Fibroblast of skin of abdomen (primary cell): Measurements from ENCODE around the gene ADI1.
"Not testable (repeated sequence)": the region's sequence is repeated elsewhere in the genome, so short reads cannot be mapped to it uniquely, and the experiment has no call there.

Experiments
- DNase-seq: peaks from one replicate; pipeline ENCODE4 v3.0.0-alpha.2; 2013

Gene ADI1

DNA sequence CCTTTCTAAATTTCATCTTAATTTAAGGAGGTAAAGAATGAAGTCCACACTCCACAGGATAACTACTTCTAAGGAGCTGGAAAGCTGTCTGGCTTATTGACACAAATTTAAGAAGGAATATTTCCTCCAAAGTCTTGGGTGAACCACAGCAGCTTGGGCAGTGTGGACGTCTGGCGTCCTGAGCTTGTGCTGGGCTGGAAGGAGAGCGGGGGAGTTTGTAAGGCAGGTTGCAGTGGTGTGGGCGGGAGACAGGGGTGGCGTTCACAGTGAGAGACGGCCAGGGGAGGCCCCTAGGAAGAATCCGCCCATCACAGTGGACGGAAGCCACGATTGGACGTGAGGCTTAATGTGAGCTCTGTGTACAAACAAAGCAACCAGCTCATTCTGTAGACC lies 25.7 kb downstream of the ADI1 start:
- DNase-seq, result peak; percentile 8

DNA sequence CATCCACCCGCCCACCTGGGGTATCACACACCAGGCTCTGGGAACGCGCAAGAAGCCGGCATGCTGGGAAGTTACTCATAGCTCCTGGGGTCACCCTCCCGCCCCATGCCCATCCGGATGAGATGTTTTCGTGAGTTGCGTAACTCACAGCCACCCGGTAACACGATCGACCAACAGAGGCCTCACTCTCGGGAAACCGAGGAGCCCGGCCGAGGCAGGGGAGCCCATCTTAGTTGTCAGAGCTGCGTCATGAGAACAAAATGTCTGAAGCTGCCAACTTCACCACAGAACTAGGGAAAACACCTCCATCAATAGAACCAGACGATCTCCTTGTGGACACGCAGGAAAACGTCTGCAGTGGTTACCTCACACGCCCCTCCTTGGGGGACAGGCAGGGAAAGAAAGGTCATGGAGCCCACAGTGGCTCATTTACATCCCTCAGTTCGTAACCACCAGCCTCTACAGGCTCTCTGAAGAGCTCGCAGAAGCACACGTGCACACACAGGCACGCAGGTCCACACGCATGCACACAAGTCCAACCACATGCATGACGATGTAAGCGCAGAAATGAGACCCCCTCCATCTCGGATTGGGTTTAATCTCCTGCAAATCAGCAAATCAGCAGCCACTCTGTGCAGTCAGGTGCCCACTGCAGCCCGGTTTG lies 26.2 kb downstream of the ADI1 start:
- DNase-seq, result peak; percentile 52

DNA sequence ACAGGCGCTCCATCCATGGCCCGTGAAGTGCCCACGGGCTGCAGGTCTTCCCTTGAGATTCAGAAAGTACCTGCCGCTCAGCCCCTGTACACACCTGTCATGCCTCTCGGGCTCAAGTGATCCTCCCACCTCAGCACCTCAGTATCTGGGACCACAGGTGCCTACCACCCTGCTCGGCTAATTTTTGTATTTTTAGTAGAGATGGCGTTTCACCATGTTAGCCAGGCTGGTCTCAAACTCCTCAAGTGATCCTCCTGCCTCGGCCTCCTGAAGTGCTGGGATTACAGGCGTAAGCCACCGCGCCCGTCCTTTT lies 26.9 kb downstream of the ADI1 start:
- DNase-seq, result not testable (repeated sequence)

DNA sequence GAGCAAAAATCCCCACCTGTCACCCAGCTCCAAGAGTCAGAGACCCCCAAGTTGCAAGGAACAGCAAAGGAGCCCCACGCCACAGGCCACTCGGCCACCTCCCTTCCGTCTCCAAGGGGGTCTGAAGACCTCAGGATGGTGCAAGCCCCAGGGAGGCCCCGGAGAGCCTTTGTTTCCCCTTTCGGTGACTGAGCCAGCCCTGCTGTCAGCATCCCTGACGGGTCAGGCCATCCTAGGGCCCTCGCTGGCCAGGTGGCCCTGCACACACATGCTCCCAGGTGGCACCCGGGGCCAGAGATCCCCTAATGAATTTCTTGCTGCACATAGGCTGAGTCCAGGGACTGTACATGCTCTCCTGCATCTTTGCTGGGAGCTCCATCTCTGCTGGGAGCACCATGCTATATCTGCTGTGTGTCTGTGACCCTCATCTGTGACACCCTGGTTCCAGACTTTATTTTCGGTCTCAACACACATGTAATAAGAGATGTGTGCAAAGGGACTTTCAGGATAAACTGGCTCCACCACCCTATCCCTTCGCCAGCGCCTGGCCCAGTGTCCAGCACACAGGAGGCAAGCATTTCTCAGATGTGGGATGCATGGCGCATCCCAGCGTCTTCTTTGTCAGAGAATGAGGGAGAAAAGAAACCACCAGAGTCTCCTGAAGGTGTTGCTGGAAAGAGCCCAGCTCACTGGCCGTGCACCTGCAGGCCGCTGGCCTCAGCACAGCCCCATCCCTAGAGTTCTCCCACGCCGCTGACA lies 27.4 kb downstream of the ADI1 start:
- DNase-seq, result no peak

DNA sequence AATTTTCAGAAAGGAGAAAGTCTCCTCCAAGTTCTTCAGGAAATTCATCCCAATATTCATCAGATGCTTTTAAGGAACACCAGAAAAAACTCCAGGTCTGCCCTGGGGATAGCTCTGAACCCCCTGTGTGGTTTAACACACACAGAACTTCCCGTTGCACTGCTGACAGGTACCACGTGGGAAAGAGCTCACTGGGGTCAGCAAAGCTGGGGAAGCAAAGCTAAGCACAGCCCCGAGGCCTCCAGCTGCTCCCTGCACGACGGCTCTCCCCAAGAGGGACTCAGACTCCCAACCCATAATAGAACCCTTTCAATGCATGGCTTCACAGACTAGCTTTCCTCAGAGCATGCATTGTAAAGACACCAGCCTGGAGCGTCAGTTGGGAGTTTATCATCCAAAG lies 28.0 kb downstream of the ADI1 start:
- no peak for DNase-seq

DNA sequence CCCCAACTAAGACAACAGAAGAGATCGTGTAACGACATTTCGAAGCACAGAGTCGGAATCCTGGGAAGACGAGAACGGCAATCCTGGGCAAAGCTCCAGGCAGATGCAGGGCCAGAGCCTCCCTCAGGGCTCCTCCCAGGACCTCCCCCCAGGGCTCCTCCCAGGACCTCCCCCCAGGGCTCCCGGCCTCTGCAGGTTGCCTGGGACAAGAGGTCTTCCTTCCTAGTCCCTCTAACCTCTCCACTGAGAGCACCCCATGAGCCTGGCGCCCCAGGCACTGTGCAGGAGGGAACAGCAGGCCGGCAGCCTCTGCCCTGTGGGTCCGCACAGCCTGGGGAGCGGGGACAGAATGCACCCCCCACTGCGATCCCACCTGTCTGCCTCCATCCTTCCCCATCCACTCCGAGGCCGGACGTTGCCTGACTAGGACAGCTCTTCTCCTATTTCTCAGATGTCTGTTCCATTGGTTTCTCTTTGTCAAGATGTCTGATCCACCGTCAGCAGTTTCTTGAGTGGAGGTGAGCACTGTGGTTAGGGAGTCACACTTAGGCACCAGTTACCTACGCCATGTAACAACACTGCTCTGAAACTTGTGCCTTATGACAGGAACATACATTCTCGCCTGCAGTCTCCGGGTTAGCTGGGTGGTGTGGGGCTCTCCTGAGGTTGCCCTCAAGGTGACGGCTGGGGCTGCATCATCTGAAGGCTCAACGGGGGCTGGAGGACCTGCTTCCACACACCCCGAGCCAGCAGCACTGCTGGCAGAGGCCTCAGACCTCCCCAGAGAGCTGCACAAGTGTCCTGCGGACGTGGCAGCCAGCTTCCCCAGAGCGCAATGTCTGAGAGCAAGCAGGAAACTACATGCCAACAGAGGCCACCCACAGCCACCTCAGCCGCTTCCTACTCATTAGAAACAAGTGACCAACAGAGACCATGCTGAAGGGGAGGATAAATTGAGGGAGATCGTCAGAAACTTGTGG lies 28.9 kb downstream of the ADI1 start:
- no peak for DNase-seq

DNA sequence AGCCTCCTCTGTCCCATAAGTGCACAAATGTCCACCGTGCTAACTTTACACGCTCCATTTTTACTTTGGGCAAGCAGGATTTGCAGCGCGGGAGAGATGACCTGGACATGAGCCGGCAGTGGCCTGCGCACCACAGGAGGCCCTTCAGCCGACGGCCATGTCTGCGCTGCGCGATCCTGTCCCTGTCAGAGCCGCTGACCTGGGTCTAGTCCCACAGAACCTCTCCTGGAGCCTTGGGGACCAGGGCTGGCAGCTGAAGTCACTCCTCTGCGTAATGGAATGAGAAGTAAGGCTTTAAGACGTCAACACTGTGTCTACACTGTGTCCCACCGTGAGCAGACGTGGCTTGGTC lies 29.6 kb downstream of the ADI1 start:
- DNase-seq, result no peak

DNA sequence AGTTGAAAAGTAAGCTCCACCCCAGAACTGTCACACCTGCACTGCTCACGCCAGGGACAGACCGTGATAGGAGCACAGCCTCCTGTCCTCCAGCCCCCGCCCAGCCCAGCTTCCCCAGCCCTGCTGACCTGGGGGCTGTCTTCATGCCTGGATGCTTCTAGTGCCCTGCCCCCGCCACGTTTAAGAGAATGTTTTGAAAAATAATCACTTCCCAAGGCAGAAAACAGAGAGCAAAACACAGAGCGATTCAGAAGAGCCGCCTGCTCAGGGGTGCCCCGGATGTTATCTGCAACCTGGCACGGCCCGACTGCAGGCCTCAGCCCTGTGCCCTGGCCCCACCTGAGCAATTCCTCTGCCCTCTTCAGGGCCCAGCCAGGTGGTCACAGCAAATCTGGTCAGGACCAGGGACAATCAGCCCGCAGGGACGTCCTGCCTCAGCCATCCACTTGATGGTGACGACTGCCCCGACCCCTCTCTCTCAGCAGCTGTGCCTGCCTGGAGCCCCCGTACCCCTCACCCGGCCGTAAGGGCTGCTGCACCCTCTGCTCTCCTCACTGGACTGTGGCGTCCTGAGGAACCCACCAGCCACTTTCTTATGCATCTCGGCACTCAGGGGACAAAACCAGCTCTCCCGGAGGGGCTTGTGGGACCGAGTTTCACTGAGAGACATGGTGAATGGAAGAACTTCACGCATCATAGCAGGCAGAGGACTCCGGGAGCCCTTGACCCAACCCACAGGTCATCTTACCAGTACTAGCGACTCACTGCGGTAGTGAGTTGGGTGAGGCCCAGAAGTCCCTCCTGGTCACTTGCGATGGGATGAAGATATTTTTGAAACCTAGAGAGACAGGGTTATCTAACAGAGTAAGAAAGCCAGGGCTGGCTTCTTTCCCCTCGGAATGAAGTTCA lies 30.2 kb downstream of the ADI1 start:
- no peak for DNase-seq

DNA sequence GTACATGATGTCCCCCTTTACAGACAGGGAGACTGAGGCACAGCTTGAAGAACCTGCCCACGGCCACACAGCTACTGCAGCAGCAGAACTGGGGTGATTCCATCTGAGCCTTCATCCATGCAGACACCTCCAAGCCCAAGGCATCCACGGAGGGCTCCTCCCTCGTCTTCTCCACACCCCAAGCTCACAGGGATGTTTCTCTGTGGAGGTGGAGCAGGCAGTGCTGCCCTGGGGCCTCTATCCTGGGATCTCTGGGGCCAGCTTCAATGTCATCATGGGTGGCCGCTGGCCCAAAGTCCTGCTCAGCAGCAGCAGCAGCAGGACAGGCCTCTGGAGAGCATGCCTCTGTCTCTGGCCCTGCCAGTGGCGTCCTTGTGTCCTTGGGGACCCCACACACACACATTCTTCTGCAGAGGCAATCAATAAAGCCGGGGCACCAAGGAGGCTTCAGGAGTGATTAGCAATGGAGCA lies 31.2 kb downstream of the ADI1 start:
- DNase-seq, result no peak

DNA sequence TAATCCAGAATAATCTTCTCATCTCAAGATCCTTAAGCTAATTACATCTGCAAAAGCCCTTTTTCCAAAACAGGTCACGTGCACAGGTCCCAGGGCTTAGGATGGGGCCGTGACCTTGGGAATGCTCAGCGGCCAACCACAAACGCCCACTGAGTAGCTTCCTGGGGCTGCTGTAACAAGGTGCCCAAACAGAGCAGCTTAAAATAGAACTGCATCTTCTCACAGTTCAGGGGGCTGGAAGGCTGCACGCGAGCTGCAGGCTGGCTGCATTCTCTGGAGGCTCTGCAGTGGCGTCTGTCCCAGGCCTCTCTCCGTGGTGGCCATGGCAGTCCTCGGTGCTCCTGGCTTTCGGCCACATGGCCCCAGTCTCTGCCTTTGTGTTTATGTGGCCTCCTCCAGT lies 31.9 kb downstream of the ADI1 start:
- DNase-seq, result no peak

DNA sequence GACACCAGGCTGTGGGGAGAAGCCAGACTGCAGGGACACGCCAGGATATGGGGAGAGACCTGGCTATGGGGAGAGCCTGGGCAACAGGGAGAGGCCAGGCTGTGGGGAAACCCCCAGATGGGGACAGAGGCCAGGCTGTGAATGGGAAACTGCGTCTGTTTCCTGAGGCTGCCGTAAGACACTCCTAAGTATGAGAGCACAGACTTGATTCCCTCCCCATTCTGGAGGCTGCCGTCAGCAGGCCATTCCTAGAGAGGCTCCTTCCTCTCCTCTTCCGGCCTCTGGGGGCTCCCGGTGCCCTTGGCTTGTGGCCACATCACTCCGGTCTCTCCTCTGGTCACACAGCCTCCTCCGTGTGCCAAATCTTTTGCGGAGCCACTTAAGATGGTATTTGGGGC lies 32.3 kb downstream of the ADI1 start:
- DNase-seq, result no peak

DNA sequence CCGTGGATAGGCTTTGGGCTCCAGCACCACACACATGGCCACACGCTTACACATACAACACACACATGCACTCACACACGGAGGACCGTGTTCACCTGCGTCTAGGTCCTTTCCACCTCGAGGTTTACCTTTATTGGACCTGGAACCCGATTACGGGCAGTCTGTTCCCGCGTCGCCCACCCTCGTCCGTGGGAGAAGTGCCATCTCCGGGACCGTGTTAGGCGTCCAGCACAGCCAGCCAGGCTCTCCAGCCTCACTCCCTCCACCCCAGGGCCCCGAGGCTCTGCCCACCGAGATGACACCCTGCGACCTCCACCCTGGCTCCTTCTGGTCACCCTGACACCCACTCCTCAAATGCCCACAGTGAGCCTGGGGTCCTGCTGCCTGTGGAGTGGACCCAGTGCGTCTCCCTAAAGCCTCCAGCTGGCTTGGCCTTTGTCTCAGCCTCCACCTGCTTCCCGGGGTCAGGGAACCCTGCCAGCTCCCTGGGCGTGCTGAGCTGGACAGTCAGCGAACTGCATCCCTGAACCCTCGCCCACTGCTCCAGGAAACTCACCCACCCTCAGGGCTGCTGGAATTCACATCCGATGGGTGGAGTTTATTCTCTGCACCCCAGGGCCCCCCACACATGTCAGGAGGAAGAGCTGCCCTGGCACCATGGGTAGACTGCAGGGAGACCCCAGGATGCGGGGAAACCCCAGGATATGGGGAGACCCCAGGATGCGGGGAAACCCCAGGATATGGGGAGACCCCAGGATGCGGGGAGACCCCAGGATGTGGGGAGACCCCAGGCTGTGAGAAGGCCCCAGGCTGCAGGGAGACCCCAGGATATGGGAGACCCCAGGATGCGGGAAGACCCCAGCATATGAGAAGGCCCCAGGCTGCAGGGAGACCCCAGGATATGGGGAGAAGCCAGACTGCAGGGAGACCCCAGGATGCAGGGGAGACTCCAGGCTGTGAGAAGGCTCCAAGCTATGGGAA lies 33.0 kb downstream of the ADI1 start:
- DNase-seq, result no peak

DNA sequence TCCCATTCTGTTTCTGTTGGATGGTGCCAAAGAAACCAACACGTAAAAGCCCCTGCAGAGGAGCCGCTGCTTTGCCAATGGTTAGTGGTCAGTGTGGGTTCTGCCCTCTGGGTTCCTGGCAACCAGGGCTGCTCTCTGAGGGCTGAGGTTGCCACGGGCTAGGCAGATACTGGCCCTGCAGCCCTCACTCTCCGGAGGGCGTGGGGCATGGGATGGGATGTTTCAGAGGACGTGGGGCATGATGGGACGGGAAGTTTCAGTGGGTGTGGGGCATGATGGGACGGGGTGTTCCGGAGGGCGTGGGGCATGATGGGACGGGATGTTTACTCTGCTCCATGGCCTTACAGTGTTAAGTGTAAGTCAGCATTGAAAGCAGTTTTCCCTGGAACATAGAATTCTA lies 34.2 kb downstream of the ADI1 start:
- DNase-seq, result no peak

DNA sequence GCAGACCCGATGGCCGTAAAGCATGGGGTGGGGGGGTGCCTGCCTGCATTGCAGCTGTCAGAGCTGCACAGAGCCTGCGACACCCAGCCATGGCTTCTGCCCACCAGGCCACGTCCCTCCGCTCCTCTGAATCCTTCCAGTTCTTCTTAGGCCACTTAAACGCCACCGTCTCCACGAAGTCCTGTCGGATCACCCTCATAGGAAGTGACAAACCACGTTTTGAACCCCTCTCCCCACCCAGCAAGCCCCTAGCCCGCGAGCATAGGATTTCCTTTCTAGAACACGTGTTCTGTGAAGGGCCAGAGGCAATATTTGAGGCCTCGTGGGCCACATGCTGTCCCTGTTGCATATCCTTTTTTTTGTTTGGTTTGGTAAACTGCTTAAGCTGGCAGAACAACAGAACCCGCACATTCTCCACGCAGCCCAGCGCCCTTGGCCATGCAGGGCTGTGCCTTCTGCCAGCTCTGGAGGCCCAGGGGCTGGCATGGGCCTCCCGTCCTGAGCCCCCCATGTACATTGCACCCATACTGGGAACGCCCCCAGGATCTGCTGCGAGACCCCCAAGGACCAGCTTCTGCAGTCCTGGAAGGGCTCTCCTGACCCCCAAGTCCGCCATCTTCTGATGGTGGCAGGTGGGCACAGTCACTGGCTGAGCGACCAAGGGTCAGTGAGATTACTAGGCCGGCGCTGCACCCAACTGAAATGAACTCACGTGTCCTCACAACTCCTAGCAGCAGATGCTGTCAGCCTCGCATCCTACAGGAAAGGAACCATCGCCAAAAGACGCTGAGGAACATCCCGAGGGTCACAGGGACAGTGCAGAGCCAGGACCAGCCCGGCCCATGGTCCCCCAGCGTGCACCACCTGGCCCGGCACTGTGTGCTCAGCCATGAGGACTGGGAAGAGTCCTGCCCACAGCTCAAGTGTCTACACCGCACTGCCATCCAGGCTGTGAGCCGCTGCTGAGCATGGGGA lies 35.1 kb downstream of the ADI1 start:
- no peak for DNase-seq

DNA sequence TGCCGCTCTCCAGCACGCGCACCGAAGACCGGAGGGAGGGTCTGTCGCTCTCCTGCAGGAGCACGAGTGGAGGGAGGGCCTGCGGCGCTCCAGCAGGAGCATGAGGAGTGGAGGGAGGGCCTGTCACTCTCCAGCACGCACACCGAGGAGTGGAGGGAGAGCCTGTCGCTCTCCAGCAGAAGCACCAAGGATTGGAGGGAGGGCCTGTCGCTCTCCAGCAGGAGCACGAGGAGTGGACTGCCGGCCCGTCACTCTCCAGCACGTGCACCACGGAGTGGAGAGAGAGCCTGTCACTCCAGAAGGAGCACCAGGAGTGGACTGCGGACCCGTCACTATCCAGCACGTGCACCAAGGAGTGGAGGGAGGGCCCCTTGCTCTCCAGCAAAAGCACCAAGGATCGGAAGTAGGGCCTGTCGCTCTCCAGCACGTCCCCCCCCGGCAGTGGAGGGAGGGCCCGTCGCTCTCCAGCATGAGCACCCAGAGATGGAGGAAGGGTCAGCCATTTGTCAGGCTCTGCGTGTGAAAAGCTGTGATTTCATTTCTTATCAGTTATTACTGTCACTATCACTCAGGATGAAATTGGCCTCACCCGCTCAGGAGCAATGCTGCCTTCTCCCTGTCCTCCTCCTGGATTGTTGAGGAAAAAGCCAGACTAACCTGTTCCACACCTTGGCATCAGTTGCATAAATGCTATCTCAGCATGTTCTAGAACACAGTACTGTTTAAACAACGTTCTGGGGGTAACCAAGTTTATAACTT lies 35.9 kb downstream of the ADI1 start:
- DNase-seq, result peak; percentile 95

DNA sequence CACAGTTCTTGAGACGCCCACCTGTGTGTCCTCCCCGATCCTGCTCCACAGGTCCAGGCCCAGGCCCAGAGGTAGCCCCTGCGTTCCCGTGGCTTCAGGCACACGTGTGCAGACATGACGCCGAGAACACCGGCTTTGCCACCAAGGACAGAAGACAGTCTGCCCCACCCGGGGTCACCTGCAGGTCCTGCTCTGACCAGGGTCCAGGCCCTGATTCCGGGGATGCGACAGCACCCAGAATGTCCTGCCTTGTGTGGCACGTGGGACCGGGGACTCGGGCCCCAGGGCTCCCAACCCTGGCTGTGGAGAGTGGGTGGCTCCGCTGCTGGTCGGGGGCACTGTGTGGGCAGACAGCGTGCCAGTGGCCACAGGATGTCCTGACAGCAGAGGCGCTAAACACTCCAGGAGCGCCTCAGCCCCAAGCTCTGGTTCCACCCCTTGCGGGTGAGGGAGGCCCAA lies 36.9 kb downstream of the ADI1 start:
- no peak for DNase-seq

DNA sequence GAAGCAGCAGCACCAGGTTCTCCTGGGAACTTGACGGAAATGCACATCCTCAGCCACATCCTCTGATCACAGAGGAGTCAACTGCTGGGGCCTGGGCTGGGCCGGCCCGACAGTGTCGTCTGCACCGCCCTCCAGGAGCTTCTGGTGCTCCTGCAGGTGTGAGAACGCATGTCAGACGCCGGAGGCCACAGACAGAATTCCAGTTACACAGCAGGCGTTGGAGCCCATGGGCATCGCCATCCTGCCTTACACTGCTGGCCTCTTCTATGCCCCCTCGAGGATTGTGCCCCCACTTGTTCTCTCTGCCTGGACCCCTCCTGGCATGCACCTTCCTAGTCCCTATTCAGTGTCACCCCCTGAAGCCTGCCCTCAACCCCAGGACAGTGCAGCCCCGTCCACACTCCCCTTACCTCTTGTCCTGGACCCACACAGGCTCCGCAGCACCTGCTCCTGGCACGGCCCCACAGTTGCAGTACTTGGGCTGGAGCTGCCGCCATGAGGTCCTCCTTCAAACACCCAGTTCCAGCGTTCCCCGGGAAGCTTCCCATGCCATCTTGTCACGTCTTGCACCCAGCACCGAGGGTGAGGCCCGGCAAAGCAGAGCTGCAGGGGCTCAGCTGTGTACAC lies 37.5 kb downstream of the ADI1 start:
- no peak for DNase-seq

DNA sequence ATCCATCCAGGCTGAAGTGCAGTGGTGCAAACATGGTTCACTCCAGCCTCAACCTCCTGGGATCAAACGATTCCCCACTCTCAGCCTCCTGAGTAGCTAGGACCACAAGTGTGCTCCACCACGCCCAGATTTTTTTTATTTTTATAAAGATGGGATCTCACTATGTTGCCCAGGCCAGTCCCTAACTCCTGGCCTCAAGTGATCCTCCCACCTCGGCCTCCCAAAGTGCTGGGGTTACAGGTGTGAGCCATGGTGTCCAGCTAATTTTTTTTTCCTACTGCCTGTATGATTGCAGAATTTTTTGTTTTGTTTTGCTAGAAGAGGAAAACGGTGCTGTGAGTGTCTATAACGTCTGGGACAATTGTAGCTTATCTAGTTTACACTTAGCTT lies 38.3 kb downstream of the ADI1 start:
- no peak for DNase-seq
